Trophoblast cell (in vitro differentiated cells and primary cell): ENCODE measurements around the gene P3H1. TPM values are rescaled to one million over a fixed set of nuclear protein-coding genes. Genes with fewer than 3 reads are reported as not detected.
"Not testable (repeated sequence)": the region's sequence is repeated elsewhere in the genome, so short reads cannot be mapped to it uniquely, and the experiment has no call there.

Experiments used
- DNase-seq, 2 donors: peaks; one replicate each; pipeline ENCODE4 v3.0.0-alpha.2; 2016
- H2AFZ ChIP-seq: 2 replicates; pipeline ENCODE4 v1.6.1; 2013; ENCODE audit warnings: low read length, moderate library complexity, mild to moderate bottlenecking; ENCODE audit not compliant: insufficient read depth, poor library complexity
- H2AK5ac ChIP-seq: 2 replicates; pipeline ENCODE4 v1.6.1; 2013; ENCODE audit warnings: mild to moderate bottlenecking, low read length
- H2BK120ac ChIP-seq: 2 replicates; pipeline ENCODE4 v1.6.1; 2013; ENCODE audit warnings: low read length, mild to moderate bottlenecking, moderate library complexity; ENCODE audit not compliant: insufficient read depth, poor library complexity
- H2BK12ac ChIP-seq: 2 replicates; pipeline ENCODE4 v1.6.1; 2013; ENCODE audit warnings: mild to moderate bottlenecking, low read length, moderate library complexity
- H2BK5ac ChIP-seq: 2 replicates; pipeline ENCODE4 v1.6.1; 2013; ENCODE audit warnings: low read length, low read depth, moderate library complexity, mild to moderate bottlenecking; ENCODE audit not compliant: poor library complexity
- H3K14ac ChIP-seq: 2 replicates; pipeline ENCODE4 v1.6.1; 2013; ENCODE audit warnings: mild to moderate bottlenecking, low read length
- H3K18ac ChIP-seq: 2 replicates; pipeline ENCODE4 v1.6.1; 2013; ENCODE audit warnings: mild to moderate bottlenecking, low read length
- H3K23ac ChIP-seq: 2 replicates; pipeline ENCODE4 v1.6.1; 2013; ENCODE audit warnings: low read length
- H3K27ac ChIP-seq: 2 replicates; pipeline ENCODE4 v1.5.1; 2013; ENCODE audit warnings: low read depth, mild to moderate bottlenecking, inconsistent platforms, low read length, moderate library complexity
- H3K27me3 ChIP-seq: 2 replicates; pipeline ENCODE4 v1.6.1; 2013; ENCODE audit warnings: inconsistent platforms, mild to moderate bottlenecking, low read length, moderate library complexity; ENCODE audit not compliant: insufficient read depth
- H3K36me3 ChIP-seq, 2 experiments: 1 replicate in 1 of 2; 2 replicates in 1 of 2; pipeline ENCODE4 v1.6.1; 2013; ENCODE audit warnings: low read length in 2 of 2, mild to moderate bottlenecking in 2 of 2, moderate library complexity in 1 of 2; ENCODE audit not compliant: insufficient read depth in 2 of 2, control insufficient read depth in 1 of 2
- H3K4ac ChIP-seq: 2 replicates; pipeline ENCODE4 v1.6.1; 2013; ENCODE audit warnings: low read depth, mild to moderate bottlenecking, low read length, moderate library complexity
- H3K4me1 ChIP-seq, 2 experiments: 1 replicate in 1 of 2; 2 replicates in 1 of 2; pipeline ENCODE4 v1.6.1; 2013; ENCODE audit warnings: low read length in 2 of 2, mild to moderate bottlenecking in 2 of 2, moderate library complexity in 1 of 2; ENCODE audit not compliant: insufficient read depth in 2 of 2, control insufficient read depth in 1 of 2
- H3K4me2 ChIP-seq: 2 replicates; pipeline ENCODE4 v1.6.1; 2013; ENCODE audit warnings: inconsistent platforms, mild to moderate bottlenecking, low read length, moderate library complexity
- H3K4me3 ChIP-seq: 2 replicates; pipeline ENCODE4 v1.5.1; 2013; ENCODE audit warnings: mild to moderate bottlenecking, low read depth, low read length, inconsistent platforms
- H3K79me1 ChIP-seq: one replicate; pipeline ENCODE4 v1.6.1; 2013; ENCODE audit warnings: low read length
- H3K79me2 ChIP-seq: 2 replicates; pipeline ENCODE4 v1.6.1; 2013; ENCODE audit warnings: low read length, mild to moderate bottlenecking; ENCODE audit not compliant: control insufficient read depth, insufficient read depth, poor library complexity
- H3K9ac ChIP-seq: 2 replicates; pipeline ENCODE4 v1.6.1; 2013; ENCODE audit warnings: mild to moderate bottlenecking, low read length
- H3K9me3 ChIP-seq: 2 replicates; pipeline ENCODE4 v1.6.1; 2013; ENCODE audit warnings: low read depth, mild to moderate bottlenecking, control low read depth, inconsistent platforms, low read length; ENCODE audit not compliant: insufficient read depth
- H4K12ac ChIP-seq: 2 replicates; pipeline ENCODE4 v1.6.1; 2013; ENCODE audit warnings: low read depth, mild to moderate bottlenecking, low read length, moderate library complexity
- H4K8ac ChIP-seq: 2 replicates; pipeline ENCODE4 v1.6.1; 2013; ENCODE audit warnings: low read depth, mild to moderate bottlenecking, low read length, moderate library complexity
- H4K91ac ChIP-seq: one replicate; pipeline ENCODE4 v1.6.1; 2013; ENCODE audit warnings: low read depth, mild to moderate bottlenecking, low read length, moderate library complexity
- WGBS: extraction: QIAGEN DNeasy Blood & Tissue Kit; methylation state at CpG from one replicate; pipeline ENCODE4 v1.1.7; 2013; ENCODE audit warnings: missing lambda C conversion rate; ENCODE audit not compliant: insufficient read length, insufficient coverage; ENCODE audit errors: extremely low coverage; 5-methylcytosine and 5-hydroxymethylcytosine counted together
- polyA plus RNA-seq: library from polyadenylated mRNA; stranded (reverse); fragments of 200-250 nt; gene quantifications from 2 replicates; pipeline ENCODE4 v1.2.3, GENCODE V29; 2013

P3H1 gene
- 72.4 and 74.8 TPM in 2 replicates for polyA plus RNA-seq

DNA sequence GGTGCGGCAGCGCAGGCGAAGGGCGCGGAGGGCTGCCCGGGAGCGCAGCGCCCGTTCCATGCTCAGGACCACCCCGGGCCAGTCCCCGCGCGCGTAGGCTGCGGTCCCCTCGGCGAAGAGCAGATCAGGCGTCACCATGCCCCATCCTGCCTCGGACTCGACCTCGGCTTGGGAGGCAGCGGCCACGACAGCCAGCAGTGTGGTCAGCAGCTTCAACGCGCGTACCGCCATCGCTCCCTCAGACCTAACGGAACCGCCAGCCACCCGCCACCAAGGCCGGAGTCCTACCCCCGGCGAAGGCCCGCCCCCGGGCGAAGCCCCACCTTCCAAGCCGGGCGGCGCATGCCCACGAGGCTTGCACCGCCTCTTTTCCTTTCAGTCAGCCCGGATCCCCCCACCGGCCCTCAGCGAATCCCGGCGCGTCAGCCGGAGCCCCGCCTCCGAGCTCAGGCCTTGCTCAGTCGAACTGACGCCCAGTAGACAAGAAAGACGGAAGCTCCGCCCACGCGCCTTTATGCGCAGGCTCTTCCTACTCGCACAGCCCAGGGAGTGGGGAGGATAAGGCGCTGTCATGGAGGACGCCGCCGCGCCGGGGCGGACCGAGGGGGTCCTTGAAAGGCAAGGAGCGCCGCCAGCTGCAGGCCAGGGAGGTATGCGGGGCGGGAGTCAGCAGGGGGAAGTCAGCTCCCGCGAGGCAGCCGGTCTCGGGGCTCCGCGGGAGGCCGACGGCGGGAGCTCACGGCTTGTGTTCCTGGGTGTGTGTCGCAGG lies at the start of gene P3H1, which contains the start of gene C1orf50:
Gene P3H1, minus strand, starts transcription at position 288 of the 769 bp plus-strand sequence. Its CDS starts 57 bp downstream, at position 231.
Gene C1orf50, plus strand, starts transcription at position 509 of the 769 bp plus-strand sequence. Its CDS starts 63 bp downstream, at position 572.
- peaks cover 0 to 3% of the 10 kb centered on the region in 2 experiments for H3K4me1 ChIP-seq
- DNase-seq = peak; percentile 100
- H3K4ac ChIP-seq = peak within 1 kb of the TSS; percentile 57
- H3K9me3 ChIP-seq = no peaks in the 10 kb centered on the region
- H3K27me3 ChIP-seq = no peaks in the 10 kb centered on the region
- H2AFZ ChIP-seq = peak within 1 kb of the TSS; percentile 95
- peak within 1 kb of the TSS; percentile 18 for H3K23ac ChIP-seq
- H3K27ac ChIP-seq = peak within 1 kb of the TSS; percentile 54
- peaks cover 3 to 4% of the 10 kb centered on the region in 2 experiments for H3K36me3 ChIP-seq
- WGBS = no CpG with 5 or more reads among the region's 82 CpGs
- peak within 1 kb of the TSS; percentile 76 for H2AK5ac ChIP-seq
- no peak within 1 kb of the TSS for H2BK12ac ChIP-seq
- peak within 1 kb of the TSS; percentile 82 for H4K91ac ChIP-seq
- peak within 1 kb of the TSS; percentile 90 for H3K9ac ChIP-seq
- peak within 1 kb of the TSS; percentile 95 for H3K4me3 ChIP-seq
- H2BK5ac ChIP-seq = peak within 1 kb of the TSS; percentile 65
- peak within 1 kb of the TSS; percentile 64 for H2BK120ac ChIP-seq
- H4K8ac ChIP-seq = peak within 1 kb of the TSS; percentile 88
- peak within 1 kb of the TSS; percentile 87 for H3K14ac ChIP-seq
- peak within 1 kb of the TSS; percentile 98 for H3K18ac ChIP-seq
- peaks cover 13% of the 10 kb centered on the region for H3K79me2 ChIP-seq
- peak within 1 kb of the TSS; percentile 96 for H3K4me2 ChIP-seq
- peak within 1 kb of the TSS; percentile 61 for H4K12ac ChIP-seq
- H3K79me1 ChIP-seq = peaks cover 13% of the 10 kb centered on the region

DNA sequence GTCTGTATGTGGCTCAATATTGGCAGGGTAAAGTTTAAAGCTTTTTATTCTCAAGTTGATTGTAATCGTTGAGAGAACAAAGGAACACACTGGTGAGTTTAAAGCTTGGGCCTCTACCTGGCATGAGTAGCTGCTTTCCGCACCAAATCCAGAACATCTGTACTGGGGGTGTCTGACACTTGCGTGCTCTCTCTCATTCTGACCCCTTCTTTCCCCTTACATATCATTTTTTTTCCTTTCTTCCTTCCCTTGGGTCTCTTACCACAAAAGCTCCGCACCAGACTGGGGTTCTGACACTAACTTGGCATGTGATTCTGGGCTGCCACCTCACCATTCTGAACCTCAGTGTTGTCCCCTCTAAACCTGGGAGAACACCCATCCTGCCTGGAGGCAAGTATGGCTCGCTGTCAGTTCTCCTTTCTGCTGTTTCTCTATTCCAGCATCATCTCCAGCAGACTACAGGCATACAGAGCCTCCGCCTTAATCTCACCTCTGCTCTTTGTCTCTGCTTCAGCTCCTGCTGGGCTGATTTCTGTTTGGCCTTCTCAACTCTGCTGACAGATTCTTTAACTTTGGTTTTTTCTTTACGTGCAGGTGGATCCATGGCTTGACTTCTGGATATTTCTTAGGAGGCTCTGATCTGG lies 49.2 kb upstream of the P3H1 start:
- Histone ChIP-seq H4K12ac (no peak overlapping the region), H3K4me1 (peaks cover 8% of the 10 kb centered on the region in 2 experiments), H3K9ac (peak overlapping the region; percentile 25), H2AFZ (no peak overlapping the region), H3K27ac (peak overlapping the region; percentile 83), H3K23ac (no peak overlapping the region), H4K8ac (peak overlapping the region; percentile 18), H3K4ac (no peak overlapping the region), H3K14ac (no peak overlapping the region), H3K4me2 (peak overlapping the region; percentile 75), H3K79me1 (peaks cover 6% of the 10 kb centered on the region), H4K91ac (peak overlapping the region; percentile 0), H2BK12ac (no peak overlapping the region), H3K36me3 (no peaks in the 10 kb centered on the region), H3K79me2 (peaks cover 7% of the 10 kb centered on the region), H2BK120ac (no peak overlapping the region), H3K9me3 (no peaks in the 10 kb centered on the region), H2AK5ac (peak overlapping the region; percentile 49), H3K4me3 (no peak overlapping the region), H3K27me3 (no peaks in the 10 kb centered on the region), H3K18ac (no peak overlapping the region), H2BK5ac (peak overlapping the region; percentile 6)
- no peak for DNase-seq
- WGBS = no CpG with 5 or more reads among the region's 7 CpGs

GRCh38 chr1:42814815-42815214 lies 48.0 kb upstream of the P3H1 start:
- not testable (repeated sequence) for H3K18ac ChIP-seq, H2BK12ac ChIP-seq, H3K4ac ChIP-seq, H4K8ac ChIP-seq, H3K4me1 ChIP-seq, H3K4me2 ChIP-seq, H3K27ac ChIP-seq, DNase-seq, H3K9ac ChIP-seq, H2AK5ac ChIP-seq, H4K12ac ChIP-seq, H2BK5ac ChIP-seq, H3K79me1 ChIP-seq, H3K27me3 ChIP-seq, H2AFZ ChIP-seq, H3K9me3 ChIP-seq, H3K36me3 ChIP-seq, H3K14ac ChIP-seq, H3K79me2 ChIP-seq, H3K4me3 ChIP-seq, H4K91ac ChIP-seq, H3K23ac ChIP-seq, H2BK120ac ChIP-seq
- no CpG with 5 or more reads among the region's 3 CpGs for WGBS

- Histone ChIP-seq H3K4me1 (peaks cover 0 to 6% of the 10 kb centered on the region in 2 experiments), H3K4me2 (no peak overlapping the region), H2AK5ac (no peak overlapping the region), H3K18ac (no peak overlapping the region), H3K4me3 (no peak overlapping the region), H3K9ac (no peak overlapping the region), H2BK5ac (no peak overlapping the region), H2BK12ac (no peak overlapping the region), H3K27ac (no peak overlapping the region), H3K9me3 (no peaks in the 10 kb centered on the region), H3K4ac (no peak overlapping the region), H3K36me3 (peaks cover 0 to 2% of the 10 kb centered on the region in 2 experiments), H2BK120ac (no peak overlapping the region), H3K14ac (no peak overlapping the region), H3K27me3 (no peaks in the 10 kb centered on the region), H3K79me2 (no peaks in the 10 kb centered on the region), H4K12ac (no peak overlapping the region), H3K79me1 (no peaks in the 10 kb centered on the region), H2AFZ (no peak overlapping the region), H3K23ac (no peak overlapping the region), H4K91ac (no peak overlapping the region), H4K8ac (no peak overlapping the region)
- DNase-seq = no peak
Measured at GRCh38 chr1:42807056-42807668, 40.3 kb upstream of the P3H1 start.
